Osteoblast (primary cell): ENCODE data around the gene QRICH1. TPM values are rescaled to one million over a fixed set of nuclear protein-coding genes. Genes with fewer than 3 reads are reported as not detected.

Experiments used
- DNase-seq: peaks from one replicate; pipeline ENCODE4 v3.0.0; 2011; ENCODE audit warnings: low spot score, mixed read lengths; ENCODE audit not compliant: insufficient read length; ENCODE audit errors: missing footprints
- H2AFZ ChIP-seq: 2 replicates; pipeline ENCODE4 v1.6.0; 2011; ENCODE audit warnings: mild to moderate bottlenecking, low read length
- H3K27ac ChIP-seq: 2 replicates; pipeline ENCODE4 v1.5.1; 2011; ENCODE audit warnings: mild to moderate bottlenecking, low read depth, low read length, moderate library complexity
- H3K27me3 ChIP-seq: 2 replicates; pipeline ENCODE4 v1.6.0; 2012; ENCODE audit warnings: mild to moderate bottlenecking, control low read depth, inconsistent platforms, low read length, moderate library complexity; ENCODE audit not compliant: insufficient read depth
- H3K36me3 ChIP-seq: 2 replicates; pipeline ENCODE4 v1.5.1; 2011; ENCODE audit warnings: mild to moderate bottlenecking, low read length, control low read depth, moderate library complexity; ENCODE audit not compliant: insufficient read depth
- H3K4me1 ChIP-seq: 2 replicates; pipeline ENCODE4 v1.5.1; 2011; ENCODE audit warnings: mild to moderate bottlenecking, low read length, control low read depth, moderate library complexity; ENCODE audit not compliant: insufficient read depth
- H3K4me2 ChIP-seq: 2 replicates; pipeline ENCODE4 v1.6.0; 2011; ENCODE audit warnings: mild to moderate bottlenecking, low read length; ENCODE audit not compliant: insufficient read depth
- H3K4me3 ChIP-seq: fragments of 200-600 bp; sonication (generic); 3 replicates; pipeline ENCODE4 v1.5.1; 2012; ENCODE audit warnings: mild to moderate bottlenecking, low read length, inconsistent platforms; ENCODE audit not compliant: insufficient read depth
- H3K79me2 ChIP-seq: 2 replicates; pipeline ENCODE4 v1.6.0; 2012; ENCODE audit warnings: mild to moderate bottlenecking, low read length, control low read depth, inconsistent platforms; ENCODE audit not compliant: insufficient read depth
- H3K9me3 ChIP-seq: 2 replicates; pipeline ENCODE4 v1.5.1; 2011; ENCODE audit warnings: low read depth, low read length, control low read depth
- H4K20me1 ChIP-seq: 2 replicates; pipeline ENCODE4 v1.6.0; 2012; ENCODE audit warnings: mild to moderate bottlenecking, low read length, control low read depth; ENCODE audit not compliant: insufficient read depth
- small RNA-seq: library from RNA; depleted of rRNA; stranded (forward); fragments of <200 nt; gene quantifications from one replicate; pipeline ENCODE3, GENCODE V24; 2012
- total RNA-seq: library from RNA; depleted of rRNA; stranded (reverse); fragments of >200 nt; gene quantifications from 2 replicates; pipeline ENCODE4 v1.2.3, GENCODE V29; 2012
- TF ChIP-seq, protein P1 (sequence below): IDR thresholded peaks from 2 replicates; pipeline ENCODE4 v1.5.1; 2011; ENCODE audit warnings: mild to moderate bottlenecking, low read depth, low read length, moderate library complexity; ENCODE audit errors: extremely low read depth

QRICH1 gene
- total RNA-seq, 1 donor = 167 TPM

GRCh38 chr3:48982686-48983085 is 111.2 kb downstream of the QRICH1 start:
- Histone ChIP-seq H3K36me3 (peaks cover 70% of the 10 kb centered on the region), H3K4me2 (no peak overlapping the region), H4K20me1 (peaks cover 2% of the 10 kb centered on the region), H3K27ac (no peak overlapping the region), H3K4me3 (no peak overlapping the region), H3K9me3 (no peaks in the 10 kb centered on the region), H3K27me3 (no peaks in the 10 kb centered on the region), H2AFZ (no peak overlapping the region), H3K79me2 (no peaks in the 10 kb centered on the region), H3K4me1 (no peaks in the 10 kb centered on the region)
- no peak for DNase-seq
- TF ChIP-seq, protein P1, sequence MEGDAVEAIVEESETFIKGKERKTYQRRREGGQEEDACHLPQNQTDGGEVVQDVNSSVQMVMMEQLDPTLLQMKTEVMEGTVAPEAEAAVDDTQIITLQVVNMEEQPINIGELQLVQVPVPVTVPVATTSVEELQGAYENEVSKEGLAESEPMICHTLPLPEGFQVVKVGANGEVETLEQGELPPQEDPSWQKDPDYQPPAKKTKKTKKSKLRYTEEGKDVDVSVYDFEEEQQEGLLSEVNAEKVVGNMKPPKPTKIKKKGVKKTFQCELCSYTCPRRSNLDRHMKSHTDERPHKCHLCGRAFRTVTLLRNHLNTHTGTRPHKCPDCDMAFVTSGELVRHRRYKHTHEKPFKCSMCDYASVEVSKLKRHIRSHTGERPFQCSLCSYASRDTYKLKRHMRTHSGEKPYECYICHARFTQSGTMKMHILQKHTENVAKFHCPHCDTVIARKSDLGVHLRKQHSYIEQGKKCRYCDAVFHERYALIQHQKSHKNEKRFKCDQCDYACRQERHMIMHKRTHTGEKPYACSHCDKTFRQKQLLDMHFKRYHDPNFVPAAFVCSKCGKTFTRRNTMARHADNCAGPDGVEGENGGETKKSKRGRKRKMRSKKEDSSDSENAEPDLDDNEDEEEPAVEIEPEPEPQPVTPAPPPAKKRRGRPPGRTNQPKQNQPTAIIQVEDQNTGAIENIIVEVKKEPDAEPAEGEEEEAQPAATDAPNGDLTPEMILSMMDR = no peak

- no peak for DNase-seq
- Histone ChIP-seq H3K9me3 (no peaks in the 10 kb centered on the region), H4K20me1 (peaks cover 2% of the 10 kb centered on the region), H3K4me1 (no peaks in the 10 kb centered on the region), H3K36me3 (peaks cover 73% of the 10 kb centered on the region), H3K79me2 (no peaks in the 10 kb centered on the region), H3K4me2 (no peak overlapping the region), H3K27ac (no peak overlapping the region), H2AFZ (no peak overlapping the region), H3K4me3 (no peak overlapping the region), H3K27me3 (no peaks in the 10 kb centered on the region)
- TF ChIP-seq, protein P1 = no peak
Measured at GRCh38 chr3:48982016-48982415, 111.9 kb downstream of the QRICH1 start.

- TF ChIP-seq, protein P1 = no peak
- H3K4me2 ChIP-seq = no peak overlapping the region
- no peak overlapping the region for H3K27ac ChIP-seq
- H3K79me2 ChIP-seq = no peaks in the 10 kb centered on the region
- H3K4me1 ChIP-seq = no peaks in the 10 kb centered on the region
- DNase-seq = no peak
- H3K36me3 ChIP-seq = peaks cover 80% of the 10 kb centered on the region
- H3K27me3 ChIP-seq = no peaks in the 10 kb centered on the region
- H2AFZ ChIP-seq = no peak overlapping the region
- no peak overlapping the region for H3K4me3 ChIP-seq
- peaks cover 2% of the 10 kb centered on the region for H4K20me1 ChIP-seq
- H3K9me3 ChIP-seq = no peaks in the 10 kb centered on the region
Measured at GRCh38 chr3:48980295-48980694, 113.6 kb downstream of the QRICH1 start.

Small RNA genes lying within 50 kb of the gene (small RNA-seq; reads per million reads assigned to genes)
- gene MIR191 = 28,817 reads per million, percentile 100 among the genes with 10 or more reads in this experiment
- 1,517 reads per million, percentile 99 among the genes with 10 or more reads in this experiment for gene MIR425
- gene RN7SL182P = not detected

Other genes with a start within 250 kb of the QRICH1 start
- gene PRKAR2A, start 246.2 kb downstream of the QRICH1 start, total RNA-seq = 43.6 and 47.4 TPM in 2 replicates
- gene SLC25A20, start 195.2 kb downstream of the QRICH1 start, total RNA-seq = 11.2 and 11.9 TPM in 2 replicates
- gene ARIH2, start 175.2 kb downstream of the QRICH1 start, total RNA-seq = 69.1 and 82.5 TPM in 2 replicates
- gene P4HTM, start 103.8 kb downstream of the QRICH1 start, total RNA-seq = 31.8 and 32.4 TPM in 2 replicates
- gene WDR6, start 86.7 kb downstream of the QRICH1 start, total RNA-seq = 74.3 and 98.4 TPM in 2 replicates
- 37.1 and 39.1 TPM in 2 replicates for gene DALRD3, start 75.5 kb downstream of the QRICH1 start, total RNA-seq
- gene NDUFAF3, start 72.0 kb downstream of the QRICH1 start, total RNA-seq = 43.0 and 43.4 TPM in 2 replicates
- gene IMPDH2, start 64.7 kb downstream of the QRICH1 start, total RNA-seq = 273 and 286 TPM in 2 replicates
- gene QARS1, start 10.7 kb upstream of the QRICH1 start, total RNA-seq = 360 and 416 TPM in 2 replicates
- 37.1 and 49.6 TPM in 2 replicates for gene USP19, start 26.8 kb upstream of the QRICH1 start, total RNA-seq
- 355 and 450 TPM in 2 replicates for gene LAMB2, start 39.0 kb upstream of the QRICH1 start, total RNA-seq
- 19.2 and 22.8 TPM in 2 replicates for gene CCDC71, start 72.3 kb upstream of the QRICH1 start, total RNA-seq
- gene KLHDC8B, start 77.5 kb upstream of the QRICH1 start, total RNA-seq = 16.6 and 18.3 TPM in 2 replicates
- 1.8 and 3.6 TPM in 2 replicates for gene C3orf62, start 183.2 kb upstream of the QRICH1 start, total RNA-seq
- gene USP4, start 246.0 kb upstream of the QRICH1 start, total RNA-seq = 20.3 and 22.1 TPM in 2 replicates